Fibroblast of mammary gland (primary cell): ENCODE results near the gene SYNDIG1.

Source experiments
- DNase-seq: peaks from one replicate; pipeline ENCODE4 v3.0.0-alpha.2; 2010; ENCODE audit warnings: low read depth
- H3K4me3 ChIP-seq: 2 replicates; pipeline ENCODE4 v1.5.1; 2011; ENCODE audit warnings: low read depth, mild to moderate bottlenecking, low read length, moderate library complexity; ENCODE audit not compliant: control insufficient read depth
- TF ChIP-seq, protein P1 (sequence below): conservative IDR thresholded peaks from 2 replicates; pipeline ENCODE4 v1.5.1; 2011; ENCODE audit warnings: low read depth, low read length, inconsistent platforms; ENCODE audit not compliant: control insufficient read depth, insufficient read depth

Gene SYNDIG1

DNA sequence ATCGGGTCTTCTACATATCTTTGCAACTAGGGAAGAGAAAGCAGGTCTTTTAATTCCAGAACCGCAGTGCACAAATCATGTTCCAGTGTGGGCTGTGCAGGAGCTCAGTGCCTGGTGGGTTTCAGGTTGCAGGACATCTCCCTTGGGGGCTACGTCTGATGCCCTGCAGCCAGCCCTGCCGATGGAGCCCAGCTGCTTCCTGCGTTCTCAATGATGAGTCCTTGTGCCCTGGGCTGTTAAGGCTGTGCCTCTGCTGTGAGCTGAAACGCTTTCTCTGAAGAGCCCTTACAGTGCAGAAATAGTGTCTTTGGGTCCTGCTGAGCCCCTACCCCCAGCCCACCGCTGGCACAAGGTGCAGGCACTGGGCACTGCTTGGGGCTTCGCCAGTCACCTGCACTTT is 192.9 kb downstream of the SYNDIG1 start:
- DNase-seq, result no peak
- TF ChIP-seq, protein P1, sequence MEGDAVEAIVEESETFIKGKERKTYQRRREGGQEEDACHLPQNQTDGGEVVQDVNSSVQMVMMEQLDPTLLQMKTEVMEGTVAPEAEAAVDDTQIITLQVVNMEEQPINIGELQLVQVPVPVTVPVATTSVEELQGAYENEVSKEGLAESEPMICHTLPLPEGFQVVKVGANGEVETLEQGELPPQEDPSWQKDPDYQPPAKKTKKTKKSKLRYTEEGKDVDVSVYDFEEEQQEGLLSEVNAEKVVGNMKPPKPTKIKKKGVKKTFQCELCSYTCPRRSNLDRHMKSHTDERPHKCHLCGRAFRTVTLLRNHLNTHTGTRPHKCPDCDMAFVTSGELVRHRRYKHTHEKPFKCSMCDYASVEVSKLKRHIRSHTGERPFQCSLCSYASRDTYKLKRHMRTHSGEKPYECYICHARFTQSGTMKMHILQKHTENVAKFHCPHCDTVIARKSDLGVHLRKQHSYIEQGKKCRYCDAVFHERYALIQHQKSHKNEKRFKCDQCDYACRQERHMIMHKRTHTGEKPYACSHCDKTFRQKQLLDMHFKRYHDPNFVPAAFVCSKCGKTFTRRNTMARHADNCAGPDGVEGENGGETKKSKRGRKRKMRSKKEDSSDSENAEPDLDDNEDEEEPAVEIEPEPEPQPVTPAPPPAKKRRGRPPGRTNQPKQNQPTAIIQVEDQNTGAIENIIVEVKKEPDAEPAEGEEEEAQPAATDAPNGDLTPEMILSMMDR, result no peak
- no peak overlapping the region for H3K4me3 ChIP-seq

DNA sequence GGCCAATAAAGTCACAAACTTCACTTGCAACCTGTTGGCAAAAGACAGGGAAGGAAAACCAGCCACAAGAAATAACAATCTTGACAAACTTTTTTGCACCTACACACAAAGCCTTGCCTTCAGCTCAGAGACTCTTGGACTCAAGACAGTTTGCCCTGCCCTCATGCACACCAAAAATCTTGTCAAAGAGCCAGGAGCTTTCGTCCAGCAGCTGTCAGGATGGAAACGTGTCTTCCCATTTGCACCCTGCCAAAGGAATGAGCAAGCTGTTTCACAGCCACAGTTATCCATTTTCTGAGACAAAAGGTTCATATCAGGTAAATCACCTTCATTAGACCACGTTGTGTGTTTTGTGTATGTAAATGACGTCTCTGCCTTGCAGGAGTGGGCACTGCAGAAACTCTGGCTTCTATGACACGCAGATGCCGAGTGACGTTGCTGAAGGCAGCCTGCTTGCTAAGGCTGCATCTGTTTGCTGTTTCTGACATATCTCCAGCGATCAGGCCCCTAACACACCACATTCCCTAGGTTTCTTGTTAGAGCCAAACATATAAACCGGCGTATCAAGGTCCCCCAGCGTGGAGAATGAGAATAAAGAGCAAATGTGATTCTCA is 193.4 kb downstream of the SYNDIG1 start:
- peak; percentile 54 for DNase-seq
- H3K4me3 ChIP-seq, result no peak overlapping the region
- TF ChIP-seq, protein P1, result no peak

DNA sequence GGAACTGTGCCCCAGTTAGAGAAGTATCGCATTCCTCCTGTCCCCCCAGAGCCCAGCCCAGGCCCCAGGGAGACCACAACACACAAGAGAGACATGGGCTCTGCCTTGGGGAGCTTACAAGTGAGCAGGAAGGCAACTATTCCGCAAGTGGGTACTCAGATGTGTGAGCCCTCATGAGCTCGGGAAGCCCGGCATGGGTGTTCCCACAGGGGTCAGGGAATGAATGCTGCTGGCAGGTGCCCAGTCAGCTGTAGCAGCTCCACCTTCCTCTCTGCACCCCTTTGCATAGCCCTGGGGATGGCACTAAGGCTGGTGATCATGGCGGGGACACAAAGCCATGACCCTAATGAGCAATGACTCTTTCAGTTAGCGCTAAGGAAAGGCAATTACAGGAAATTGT is 194.1 kb downstream of the SYNDIG1 start:
- TF ChIP-seq, protein P1, result no peak
- no peak overlapping the region for H3K4me3 ChIP-seq
- no peak for DNase-seq

DNA sequence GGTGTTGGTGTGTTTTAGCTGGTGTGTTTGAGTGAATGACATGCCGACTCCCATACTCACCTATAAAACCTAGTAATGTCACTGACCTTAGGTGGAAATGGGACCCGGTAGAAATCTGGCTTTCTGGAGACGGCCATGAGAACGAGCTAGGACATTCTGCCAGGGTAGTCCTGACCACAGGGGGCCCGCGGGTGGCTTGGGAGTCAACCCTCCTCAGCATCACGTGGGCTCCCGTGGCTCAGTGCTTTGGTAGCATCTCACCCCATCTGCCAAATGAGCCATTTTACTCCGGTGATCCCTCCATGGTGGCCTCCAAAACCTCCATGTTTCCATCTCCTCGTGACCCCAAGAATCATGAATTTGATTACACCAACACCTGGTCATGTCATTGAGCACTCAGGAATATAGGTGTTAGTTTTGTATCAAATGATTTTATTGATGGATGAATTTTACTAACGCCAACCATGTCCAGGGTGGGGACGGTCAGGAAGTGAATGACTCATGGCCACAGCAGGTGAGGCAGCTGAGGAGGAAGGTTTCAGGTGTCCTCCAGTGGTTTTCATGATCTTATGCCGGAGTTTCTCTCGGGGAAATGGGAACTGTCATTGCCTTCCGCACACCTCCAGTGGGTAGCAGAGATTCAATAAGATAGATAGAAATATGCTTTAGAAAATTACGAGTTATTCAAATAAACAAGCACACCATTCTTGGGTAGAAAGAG is 195.0 kb downstream of the SYNDIG1 start:
- no peak overlapping the region for H3K4me3 ChIP-seq
- TF ChIP-seq, protein P1, result no peak
- no peak for DNase-seq

DNA sequence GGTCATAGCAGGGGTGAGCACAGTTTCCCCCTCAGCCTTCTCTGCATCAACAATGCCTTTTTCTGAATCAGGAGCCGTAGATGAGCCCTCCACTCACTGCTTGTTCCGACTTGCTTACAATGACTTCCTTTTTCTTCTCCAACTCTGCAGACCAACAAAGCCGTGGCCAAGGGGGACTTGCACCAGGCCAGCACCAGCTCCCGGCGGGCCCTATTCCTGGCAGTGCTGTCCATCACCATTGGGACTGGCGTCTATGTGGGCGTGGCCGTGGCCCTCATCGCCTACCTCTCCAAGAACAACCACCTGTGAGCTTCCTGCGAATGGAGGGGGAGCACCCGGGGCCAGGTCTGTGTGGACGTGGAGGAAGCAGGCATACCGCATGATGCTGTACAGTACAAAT is 195.8 kb downstream of the SYNDIG1 start:
- TF ChIP-seq, protein P1, result no peak
- no peak for DNase-seq
- no peak overlapping the region for H3K4me3 ChIP-seq

DNA sequence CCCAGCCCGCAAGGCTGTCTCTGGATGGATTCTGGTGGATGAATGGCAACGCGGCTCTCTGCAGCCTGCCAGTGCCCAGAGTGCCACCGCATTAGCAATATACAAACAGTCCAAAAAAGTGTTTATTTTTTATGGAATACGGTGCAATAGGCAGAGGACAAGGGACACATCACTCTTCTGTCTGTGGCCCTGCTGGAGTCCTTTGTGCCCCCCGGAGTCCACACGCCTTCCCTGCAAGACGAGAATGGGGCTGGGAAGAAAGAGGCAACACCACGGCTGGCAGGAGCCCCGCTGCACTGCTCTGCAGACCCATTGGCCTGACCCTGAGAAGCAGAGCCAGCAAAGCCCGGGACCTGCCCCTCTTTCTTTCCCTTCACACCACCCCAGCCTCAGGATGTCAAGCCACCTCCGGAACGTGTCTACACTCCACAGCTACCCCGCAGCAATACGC is 196.3 kb downstream of the SYNDIG1 start:
- TF ChIP-seq, protein P1, result no peak
- DNase-seq, result no peak
- H3K4me3 ChIP-seq, result no peak overlapping the region
